HG02798 (cell line): ENCODE measurements around the gene PRKAR2B.

Experiments used
- ATAC-seq: cut with Tn5 transposase; IDR thresholded peaks from one replicate; pipeline ENCODE4 v1.9.1; 2021; ENCODE audit warnings: mild to moderate bottlenecking; ENCODE audit not compliant: unreplicated experiment, poor library complexity

Gene PRKAR2B

GRCh38 chr7:107170051-107170915 is 125.8 kb downstream of the PRKAR2B start:
- no peak for ATAC-seq

GRCh38 chr7:107171496-107171895 is 127.0 kb downstream of the PRKAR2B start:
- no peak for ATAC-seq

- ATAC-seq: no peak
These were observed 127.9 kb downstream of the PRKAR2B start for GRCh38 chr7:107172276-107173032.

GRCh38 chr7:107173191-107173590 is 128.7 kb downstream of the PRKAR2B start:
- no peak for ATAC-seq

GRCh38 chr7:107173691-107174406 is 129.3 kb downstream of the PRKAR2B start:
- peak; percentile 55 for ATAC-seq

- no peak for ATAC-seq
These were observed 135.0 kb downstream of the PRKAR2B start for GRCh38 chr7:107179326-107180164.

- ATAC-seq: no peak
These were observed 135.9 kb downstream of the PRKAR2B start for GRCh38 chr7:107180378-107180777.

- no peak for ATAC-seq
These were observed 136.7 kb downstream of the PRKAR2B start for GRCh38 chr7:107181172-107181571.

- no peak for ATAC-seq
These were observed 141.2 kb downstream of the PRKAR2B start for GRCh38 chr7:107185716-107186115.

- no peak for ATAC-seq
These were observed 141.7 kb downstream of the PRKAR2B start for GRCh38 chr7:107186240-107186639.

- no peak for ATAC-seq
These were observed 143.3 kb downstream of the PRKAR2B start for GRCh38 chr7:107187774-107188173.

- ATAC-seq: no peak
These were observed 145.6 kb downstream of the PRKAR2B start for GRCh38 chr7:107190090-107190489.

GRCh38 chr7:107194052-107194451 is 149.5 kb downstream of the PRKAR2B start:
- no peak for ATAC-seq

- ATAC-seq: no peak
These were observed 152.5 kb downstream of the PRKAR2B start for GRCh38 chr7:107196834-107197610.

GRCh38 chr7:107201795-107202450 is 157.4 kb downstream of the PRKAR2B start:
- ATAC-seq: peak; percentile 77

- no peak for ATAC-seq
These were observed 159.1 kb downstream of the PRKAR2B start for GRCh38 chr7:107203607-107204006.

- no peak for ATAC-seq
These were observed 161.6 kb downstream of the PRKAR2B start for GRCh38 chr7:107206136-107206535.

GRCh38 chr7:107206706-107207105 is 162.2 kb downstream of the PRKAR2B start:
- no peak for ATAC-seq

GRCh38 chr7:107207459-107207858 is 163.0 kb downstream of the PRKAR2B start:
- ATAC-seq: no peak
